PC-9 (cell line): ENCODE measurements around the gene KRTAP3-1. TPM values are rescaled to one million over a fixed set of nuclear protein-coding genes. Genes with fewer than 3 reads are reported as not detected.
A peak's percentile ranks its signal among the peaks of the same experiment; 100 is the strongest.

ENCODE experiments used
- BruUV-seq: library from RNA; stranded (reverse); fragments of 400-500 nt; replicated peaks from 2 replicates; lab custom pipeline; 2021; lab: Mats Ljungman, UMichigan
- CTCF ChIA-PET: fragments of 300-600 bp; sonication (Branson Sonifier 250); formaldehyde crosslinking; loops from one replicate; lab custom pipeline; 2022; ENCODE audit warnings: antibody characterized with exemption; lab: Charles Lee
- POLR2A ChIA-PET: fragments of 300-600 bp; sonication (Branson Sonifier 250); formaldehyde crosslinking; loops from one replicate; lab custom pipeline; 2022; ENCODE audit warnings: antibody characterized with exemption; ENCODE audit not compliant: unreplicated experiment; lab: Charles Lee
- DNase-seq, 2 experiments: peaks; one replicate each; pipeline versions ENCODE4 v3.0.0 to v3.0.0-alpha.2; 2015 to 2022; ENCODE audit warnings: mixed read lengths in 1 of 2
- H2AFZ ChIP-seq: fragments of 200-600 bp; sonication (generic); 2 replicates; pipeline ENCODE4 v1.8.1; 2017; ENCODE audit warnings: antibody characterized with exemption
- H3F3A ChIP-seq: fragments of 200-600 bp; sonication (generic); 2 replicates; pipeline ENCODE4 v1.8.1; 2017; ENCODE audit warnings: antibody characterized with exemption, mild to moderate bottlenecking, low read depth; ENCODE audit not compliant: insufficient read depth
- H3K27ac ChIP-seq: fragments of 200-600 bp; sonication (generic); 2 replicates; pipeline ENCODE4 v1.6.1; 2016; ENCODE audit warnings: mixed run types
- H3K27me3 ChIP-seq: fragments of 200-600 bp; sonication (generic); 2 replicates; pipeline ENCODE4 v1.6.1; 2016; ENCODE audit warnings: low read depth, mixed run types; ENCODE audit not compliant: insufficient read depth
- H3K36me3 ChIP-seq: fragments of 200-600 bp; sonication (generic); 2 replicates; pipeline ENCODE4 v1.6.1; 2016; ENCODE audit warnings: low read depth, mixed run types
- H3K4me1 ChIP-seq: fragments of 200-600 bp; sonication (generic); replicated peaks from 2 replicates; pipeline ENCODE4 v1.6.1; 2016; ENCODE audit warnings: mixed run types; ENCODE audit not compliant: insufficient read depth
- H3K4me2 ChIP-seq: fragments of 200-600 bp; sonication (generic); 2 replicates; pipeline ENCODE4 v1.6.1; 2017; ENCODE audit warnings: mixed run types
- H3K4me3 ChIP-seq: fragments of 200-600 bp; sonication (generic); 2 replicates; pipeline ENCODE4 v1.6.1; 2016; ENCODE audit warnings: mixed run types
- H3K79me2 ChIP-seq: fragments of 200-600 bp; sonication (generic); 2 replicates; pipeline ENCODE4 v1.6.1; 2017; ENCODE audit warnings: low read depth, mixed run types
- H3K9me2 ChIP-seq: fragments of 200-600 bp; sonication (generic); 2 replicates; pipeline ENCODE4 v1.8.1; 2017; ENCODE audit warnings: mild to moderate bottlenecking; ENCODE audit not compliant: insufficient read depth
- H3K9me3 ChIP-seq: fragments of 200-600 bp; sonication (generic); 2 replicates; pipeline ENCODE4 v1.8.1; 2016; ENCODE audit warnings: low read depth; ENCODE audit not compliant: insufficient read depth
- H4K20me1 ChIP-seq: fragments of 200-600 bp; sonication (generic); 2 replicates; pipeline ENCODE4 v1.8.1; 2017; ENCODE audit not compliant: insufficient read depth
- EZH2 ChIP-seq: fragments of 200-600 bp; sonication (generic); IDR thresholded peaks from 2 replicates; pipeline ENCODE4 v1.8.0; 2017; ENCODE audit warnings: antibody characterized with exemption, low read depth
- intact Hi-C: fragments of 100-400 bp; cut with micrococcal nuclease; formaldehyde crosslinking; loops from one replicate; pipeline ENCODE4 v1.10.0; 2022; ENCODE audit not compliant: unreplicated experiment
- total RNA-seq: library from RNA; stranded (reverse); gene quantifications from 2 replicates; pipeline ENCODE4 v1.2.3, GENCODE V29; 2021
- TF ChIP-seq, protein P1 (sequence below): fragments of 200-600 bp; sonication (generic); conservative IDR thresholded peaks from 2 replicates; pipeline ENCODE4 v1.6.1; 2017; ENCODE audit warnings: mixed run types, antibody characterized with exemption, mild to moderate bottlenecking, moderate library complexity

Gene KRTAP3-1
- total RNA-seq, 1 experiment from 2014 or later = not detected

DNA sequence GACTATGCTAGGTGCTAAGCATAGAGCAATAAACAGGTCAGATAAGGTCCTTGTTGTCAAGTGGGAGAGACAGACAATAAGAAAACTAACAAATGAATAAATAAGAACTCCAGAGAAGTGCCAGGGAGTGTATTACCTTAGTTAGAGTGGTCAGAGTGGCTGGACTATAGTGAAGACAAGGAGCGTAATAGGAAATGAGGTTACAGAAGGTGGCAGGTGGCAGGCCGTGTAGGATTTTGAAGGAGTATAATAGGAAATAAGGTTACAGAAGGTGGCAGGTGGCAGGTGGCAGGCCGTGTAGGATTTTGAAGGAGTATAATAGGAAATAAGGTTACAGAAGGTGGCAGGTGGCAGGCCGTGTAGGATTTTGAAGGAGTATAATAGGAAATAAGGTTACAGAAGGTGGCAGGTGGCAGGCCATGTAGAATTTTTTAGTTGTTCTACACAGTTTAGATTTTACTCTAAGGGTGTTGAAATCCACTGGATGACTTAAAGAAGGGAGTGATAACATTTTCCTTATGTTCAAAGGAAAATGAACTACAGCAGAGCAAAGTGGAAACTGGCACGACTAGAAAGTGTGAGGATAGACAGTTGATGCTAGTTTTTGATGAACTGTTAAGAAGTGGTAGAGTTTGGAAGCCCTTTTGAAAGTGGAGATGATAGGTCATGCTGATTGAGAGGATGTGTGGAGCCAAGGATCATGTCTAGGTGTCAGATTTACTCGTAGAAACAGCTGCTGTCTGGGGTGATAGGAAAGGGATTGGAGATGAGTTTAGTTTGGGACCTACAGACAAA lies 3.6 kb upstream of the KRTAP3-1 start:
- intact Hi-C loops = no loop called here
- CTCF ChIA-PET = no interaction called here
- H3F3A ChIP-seq = peaks cover 44% of the 10 kb centered on the region
- no peaks in the 10 kb centered on the region for H3K27me3 ChIP-seq
- H3K4me3 ChIP-seq = no peak overlapping the region
- H3K9me2 ChIP-seq = no peaks in the 10 kb centered on the region
- peaks cover 69% of the 10 kb centered on the region for H3K4me1 ChIP-seq
- H3K9me3 ChIP-seq = no peaks in the 10 kb centered on the region
- DNase-seq = no peak
- TF ChIP-seq, protein P1, sequence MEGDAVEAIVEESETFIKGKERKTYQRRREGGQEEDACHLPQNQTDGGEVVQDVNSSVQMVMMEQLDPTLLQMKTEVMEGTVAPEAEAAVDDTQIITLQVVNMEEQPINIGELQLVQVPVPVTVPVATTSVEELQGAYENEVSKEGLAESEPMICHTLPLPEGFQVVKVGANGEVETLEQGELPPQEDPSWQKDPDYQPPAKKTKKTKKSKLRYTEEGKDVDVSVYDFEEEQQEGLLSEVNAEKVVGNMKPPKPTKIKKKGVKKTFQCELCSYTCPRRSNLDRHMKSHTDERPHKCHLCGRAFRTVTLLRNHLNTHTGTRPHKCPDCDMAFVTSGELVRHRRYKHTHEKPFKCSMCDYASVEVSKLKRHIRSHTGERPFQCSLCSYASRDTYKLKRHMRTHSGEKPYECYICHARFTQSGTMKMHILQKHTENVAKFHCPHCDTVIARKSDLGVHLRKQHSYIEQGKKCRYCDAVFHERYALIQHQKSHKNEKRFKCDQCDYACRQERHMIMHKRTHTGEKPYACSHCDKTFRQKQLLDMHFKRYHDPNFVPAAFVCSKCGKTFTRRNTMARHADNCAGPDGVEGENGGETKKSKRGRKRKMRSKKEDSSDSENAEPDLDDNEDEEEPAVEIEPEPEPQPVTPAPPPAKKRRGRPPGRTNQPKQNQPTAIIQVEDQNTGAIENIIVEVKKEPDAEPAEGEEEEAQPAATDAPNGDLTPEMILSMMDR = no peak
- TF ChIP-seq EZH2 = no peak
- H3K4me2 ChIP-seq = peak overlapping the region; percentile 15
- BruUV-seq = no TSS peak
- no peak overlapping the region for H2AFZ ChIP-seq
- no peaks in the 10 kb centered on the region for H3K36me3 ChIP-seq
- peak overlapping the region; percentile 85 for H3K27ac ChIP-seq
- H3K79me2 ChIP-seq = no peaks in the 10 kb centered on the region
- POLR2A ChIA-PET = no interaction called here
- H4K20me1 ChIP-seq = no peaks in the 10 kb centered on the region

DNA sequence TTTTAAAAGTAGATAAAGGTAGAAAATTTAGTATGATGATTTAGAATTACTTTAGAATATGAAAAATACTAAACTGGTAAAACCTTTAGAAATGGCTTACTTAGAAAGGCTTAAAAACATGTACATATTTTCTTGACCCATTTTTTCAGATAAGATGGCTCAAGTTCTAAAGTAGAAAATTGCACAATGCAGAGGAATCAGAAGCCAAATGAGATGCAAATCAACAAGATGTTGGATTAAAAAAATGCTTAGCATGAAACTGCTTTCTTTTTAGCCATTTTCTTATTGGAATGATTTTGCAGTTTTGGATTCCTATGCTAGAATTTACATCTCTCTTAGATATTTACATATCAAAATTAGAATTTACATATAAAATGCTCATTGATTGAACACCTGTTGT lies 1.5 kb upstream of the KRTAP3-1 start:
- no peak overlapping the region for H2AFZ ChIP-seq
- peak overlapping the region; percentile 34 for H3K4me2 ChIP-seq

DNA sequence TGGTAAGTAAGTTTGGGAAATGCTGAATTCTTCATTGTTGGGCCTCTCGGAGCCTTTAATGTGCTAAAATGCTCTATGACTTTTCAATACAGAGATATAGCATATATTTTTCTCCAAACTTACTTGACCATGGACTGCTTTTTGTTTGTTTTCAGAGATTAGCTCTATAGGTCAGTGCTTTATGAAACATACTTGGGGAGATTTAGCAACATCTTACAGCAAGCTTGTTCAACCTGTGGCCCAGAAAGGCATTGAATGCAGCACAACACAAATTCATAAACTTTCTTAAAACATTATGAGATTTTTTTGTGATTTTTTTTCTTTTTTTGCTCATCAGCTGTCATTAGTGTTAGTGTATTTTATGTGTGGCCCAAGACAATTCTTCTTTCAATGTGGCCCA lies 1.0 kb upstream of the KRTAP3-1 start:
- H4K20me1 ChIP-seq = no peaks in the 10 kb centered on the region
- no peaks in the 10 kb centered on the region for H3K27me3 ChIP-seq
- POLR2A ChIA-PET = interaction anchor here (0.6 to 1.0 kb wide), 4 partner anchors 48 to 484 kb away, joined by 3 to 10 read pairs (median 6); no protein-coding TSS in a partner anchor
- H3K4me3 ChIP-seq = no peak overlapping the region
- no peaks in the 10 kb centered on the region for H3K9me2 ChIP-seq
- peak overlapping the region; percentile 34 for H3K4me2 ChIP-seq
- peak overlapping the region; percentile 59 for H3K27ac ChIP-seq
- intact Hi-C loops = no loop called here
- H3K36me3 ChIP-seq = no peaks in the 10 kb centered on the region
- no TSS peak for BruUV-seq
- H3K4me1 ChIP-seq = peaks cover 63% of the 10 kb centered on the region
- H3K9me3 ChIP-seq = no peaks in the 10 kb centered on the region; the same call in 1 of the 2 replicates
- H3F3A ChIP-seq = peaks cover 44% of the 10 kb centered on the region
- H2AFZ ChIP-seq = no peak overlapping the region
- CTCF ChIA-PET = no interaction called here
- TF ChIP-seq EZH2 = no peak
- TF ChIP-seq, protein P1 = no peak
- H3K79me2 ChIP-seq = no peaks in the 10 kb centered on the region
- DNase-seq = no peak

More for the DNA sequence above, 1.5 kb upstream of the KRTAP3-1 start:
- Histone ChIP-seq H3K9me2 (no peaks in the 10 kb centered on the region), H3K4me3 (no peak overlapping the region), H3F3A (peaks cover 44% of the 10 kb centered on the region), H3K9me3 (no peaks in the 10 kb centered on the region; the same call in 1 of the 2 replicates), H3K27ac (peak overlapping the region; percentile 59), H4K20me1 (no peaks in the 10 kb centered on the region), H3K27me3 (no peaks in the 10 kb centered on the region), H3K4me1 (peaks cover 68% of the 10 kb centered on the region), H3K36me3 (no peaks in the 10 kb centered on the region), H3K79me2 (no peaks in the 10 kb centered on the region)
- DNase-seq = no peak
- ChIA-PET POLR2A (interaction anchor here (0.7 kb wide), 1 partner anchor 75 kb away, joined by 3 read pairs; no protein-coding TSS in a partner anchor), CTCF (no interaction called here)
- TF ChIP-seq EZH2 = no peak
- TF ChIP-seq, protein P1 = no peak
- BruUV-seq = no TSS peak
- intact Hi-C loops = no loop called here
